Activated T-cell treated with anti-CD3 and anti-CD28 coated beads, Interleukin-2, amount 50 U/mL, for 4 hours (primary cell): ENCODE results near the gene REXO2. TPM values are rescaled to one million over a fixed set of nuclear protein-coding genes. Genes with fewer than 3 reads are reported as not detected.
A peak's percentile ranks its signal among the peaks of the same experiment; 100 is the strongest.

ENCODE experiments used
- ATAC-seq, 2 donors: fragments of 200-7000 bp; cut with Tn5 transposase; one replicate each; pipeline ENCODE4 v1.10.0; 2021
- DNase-seq: peaks from one replicate; pipeline ENCODE4 v3.0.0-alpha.2; 2020
- H3K27me3 Mint-ChIP-seq: one replicate; pipeline ENCODE4 v1.8.0; 2021; ENCODE audit warnings: low read depth, mixed read lengths
- H3K36me3 Mint-ChIP-seq: one replicate; pipeline ENCODE4 v1.8.0; 2022; ENCODE audit warnings: mixed read lengths; ENCODE audit not compliant: insufficient read depth
- H3K4me1 Mint-ChIP-seq: one replicate; pipeline ENCODE4 v1.8.0; 2021; ENCODE audit warnings: low read depth, mixed read lengths
- H3K4me3 Mint-ChIP-seq: one replicate; pipeline ENCODE4 v1.8.0; 2021; ENCODE audit warnings: mild to moderate bottlenecking, moderate library complexity, mixed read lengths
- H3K9me3 Mint-ChIP-seq: one replicate; pipeline ENCODE4 v1.8.0; 2021; ENCODE audit warnings: mixed read lengths
- total RNA-seq, 3 donors: library from RNA; stranded (reverse); gene quantifications; one replicate each; pipeline ENCODE4 v1.2.1, GENCODE V29; 2021

REXO2 gene
- total RNA-seq, result 10 to 100 TPM; 62.5 to 68.4 (median 66.5) TPM

DNA sequence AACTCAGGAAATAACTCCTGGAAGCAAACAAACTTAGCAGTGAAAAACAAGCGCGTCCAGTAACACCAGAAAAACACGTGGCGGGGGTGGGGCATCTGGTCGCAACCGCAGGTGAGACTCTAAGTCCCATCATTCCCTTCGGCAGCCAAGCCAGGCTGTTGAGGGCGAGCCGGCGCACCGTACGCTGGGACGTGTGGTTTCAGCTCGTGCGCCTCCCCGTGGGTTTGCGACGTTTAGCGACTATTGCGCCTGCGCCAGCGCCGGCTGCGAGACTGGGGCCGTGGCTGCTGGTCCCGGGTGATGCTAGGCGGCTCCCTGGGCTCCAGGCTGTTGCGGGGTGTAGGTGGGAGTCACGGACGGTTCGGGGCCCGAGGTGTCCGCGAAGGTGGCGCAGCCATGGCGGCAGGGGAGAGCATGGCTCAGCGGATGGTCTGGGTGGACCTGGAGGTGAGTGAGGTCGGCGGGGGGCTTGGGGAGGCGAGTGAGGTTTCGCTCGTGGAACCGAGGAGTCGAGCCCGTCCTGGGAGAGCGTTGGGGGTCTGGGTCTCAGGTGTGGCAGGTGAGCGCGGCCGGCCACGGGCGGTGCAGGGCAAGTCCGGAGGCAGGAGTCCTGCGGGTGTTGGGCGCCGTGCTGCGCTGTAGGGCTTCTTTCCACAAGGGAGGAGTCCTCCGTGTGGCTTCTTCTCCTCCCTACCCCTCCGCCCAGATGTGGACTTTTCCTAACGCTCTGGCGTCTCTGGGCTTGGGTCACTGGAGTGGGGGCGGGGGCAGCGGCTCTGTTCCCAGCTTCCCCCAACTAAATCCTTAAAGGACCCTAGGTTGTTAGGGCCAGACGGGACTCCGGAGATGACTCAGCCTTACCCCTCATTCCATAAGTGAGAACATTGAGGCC lies at the start of gene REXO2:
REXO2 (plus strand) TSS at position 239 of the 892 bp plus-strand sequence; CDS start at position 301, 62 bp downstream.
- peak; percentile 98 for ATAC-seq
- Mint-ChIP-seq H3K4me1 (peaks cover 27% of the 10 kb centered on the region), H3K9me3 (no peaks in the 10 kb centered on the region), H3K4me3 (peak within 1 kb of the TSS; percentile 97), H3K27me3 (peaks cover 2% of the 10 kb centered on the region), H3K36me3 (peaks cover 13% of the 10 kb centered on the region)
- DNase-seq, result peak; percentile 92

DNA sequence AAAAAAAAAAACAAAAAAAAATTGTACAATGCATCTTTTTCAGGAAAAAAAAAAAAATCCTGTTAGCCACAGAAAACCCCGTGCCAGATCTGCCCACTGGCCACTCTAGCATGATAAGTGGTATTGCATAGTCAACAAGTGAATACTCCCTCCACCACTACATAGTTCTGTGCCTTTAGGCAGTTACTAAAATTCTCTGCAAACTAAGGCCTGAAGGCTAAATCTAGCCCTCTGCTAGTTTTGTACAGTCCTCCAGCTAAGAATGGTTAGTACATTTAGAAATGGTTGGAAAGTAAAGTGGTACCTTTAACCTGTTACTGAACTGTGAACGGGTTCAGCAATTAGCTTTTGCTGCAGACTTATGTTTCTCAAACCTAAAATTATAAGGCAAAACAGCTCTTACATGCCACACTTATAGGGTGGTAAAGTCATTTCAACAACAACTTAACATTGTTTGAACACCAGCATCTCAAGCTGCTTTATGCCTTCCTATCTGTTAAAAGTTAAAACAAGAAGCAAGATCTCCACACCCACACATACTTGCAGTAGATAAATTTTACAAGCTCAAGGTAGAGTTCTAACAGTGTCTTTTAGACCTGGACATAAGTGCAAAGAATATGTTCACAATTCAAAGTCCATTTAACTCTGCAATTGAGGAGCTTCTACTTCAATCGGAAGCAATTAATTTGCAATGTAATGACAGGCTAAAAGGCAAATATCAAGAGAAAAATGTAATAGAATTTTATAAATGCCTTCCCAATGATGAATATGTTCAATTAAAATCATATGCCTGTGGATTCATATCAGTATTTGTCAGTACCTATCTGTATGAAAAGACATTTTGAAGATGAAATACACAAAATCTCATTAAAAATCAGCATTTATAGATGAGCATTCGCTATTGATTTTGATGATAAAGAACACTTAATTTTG lies 46.3 kb upstream of the REXO2 start:
- Mint-ChIP-seq H3K36me3 (no peaks in the 10 kb centered on the region), H3K27me3 (no peaks in the 10 kb centered on the region), H3K4me3 (no peak overlapping the region), H3K4me1 (peaks cover 7% of the 10 kb centered on the region), H3K9me3 (no peaks in the 10 kb centered on the region)
- ATAC-seq, result no peak
- DNase-seq, result no peak

DNA sequence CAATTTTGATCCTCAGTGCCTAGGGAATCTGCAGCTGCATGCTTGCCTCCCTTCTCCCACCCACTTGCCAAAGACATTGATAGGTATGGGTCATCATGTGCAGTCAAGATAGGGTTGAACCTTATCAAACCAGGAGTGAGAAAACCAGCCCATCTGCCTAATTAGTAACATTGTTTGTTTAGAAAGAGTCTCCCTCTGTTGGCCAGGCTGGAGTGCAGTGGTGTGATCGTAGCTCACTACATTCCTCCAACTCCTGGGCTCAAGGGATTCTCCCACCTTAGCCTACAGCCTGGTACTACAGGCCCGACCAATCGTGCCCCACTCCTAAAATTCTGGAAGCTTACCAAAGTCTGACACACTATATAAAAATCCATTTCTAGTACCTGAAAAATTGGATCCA lies 43.5 kb upstream of the REXO2 start:
- Mint-ChIP-seq H3K4me3 (no peak overlapping the region), H3K27me3 (no peaks in the 10 kb centered on the region), H3K4me1 (peaks cover 21% of the 10 kb centered on the region), H3K36me3 (no peaks in the 10 kb centered on the region), H3K9me3 (no peaks in the 10 kb centered on the region)
- DNase-seq (no peak), ATAC-seq (no peak)

- ATAC-seq, result no peak
These were observed 42.4 kb upstream of the REXO2 start for GRCh38 chr11:114396916-114397315.

GRCh38 chr11:114397349-114397982 lies 41.8 kb upstream of the REXO2 start:
- H3K4me1 Mint-ChIP-seq, result peaks cover 28% of the 10 kb centered on the region
- H3K36me3 Mint-ChIP-seq, result peaks cover 3% of the 10 kb centered on the region
- no peaks in the 10 kb centered on the region for H3K9me3 Mint-ChIP-seq
- DNase-seq, result no peak
- no peak overlapping the region for H3K4me3 Mint-ChIP-seq
- H3K27me3 Mint-ChIP-seq, result no peaks in the 10 kb centered on the region
- ATAC-seq, result no peak

More at GRCh38 chr11:114396916-114397315, 42.4 kb upstream of the REXO2 start:
- Mint-ChIP-seq H3K36me3 (peaks cover under 1% of the 10 kb centered on the region), H3K27me3 (no peaks in the 10 kb centered on the region), H3K9me3 (no peaks in the 10 kb centered on the region), H3K4me3 (no peak overlapping the region), H3K4me1 (peaks cover 24% of the 10 kb centered on the region)
- DNase-seq, result no peak

DNA sequence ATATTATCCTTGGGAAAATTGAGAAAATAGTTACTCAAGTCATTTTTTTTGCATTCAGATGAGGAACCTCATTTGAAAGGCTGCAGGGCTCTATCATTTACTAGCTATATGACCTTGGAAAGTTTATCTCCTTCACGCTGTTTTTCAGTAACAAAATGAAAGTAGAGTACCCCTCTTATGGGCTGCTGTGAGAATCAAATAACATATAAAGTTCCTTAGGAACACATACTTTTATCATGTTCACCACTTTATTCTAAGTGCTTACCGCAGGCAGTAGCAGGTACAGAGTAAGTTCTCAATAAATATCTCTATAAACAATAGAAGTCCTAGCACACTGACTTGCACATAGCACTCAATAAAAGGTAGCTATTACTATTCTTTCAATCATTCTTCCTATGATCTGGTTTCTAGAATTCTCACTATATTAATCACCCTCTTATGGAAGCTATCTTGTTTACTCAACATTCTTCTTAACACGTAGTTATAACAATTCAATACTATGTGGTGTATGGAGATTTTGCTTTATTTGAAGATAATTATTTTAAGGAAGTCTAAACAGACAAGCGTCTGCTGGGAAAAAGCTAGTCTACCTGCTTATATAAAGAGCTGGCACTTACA lies 40.9 kb upstream of the REXO2 start:
- DNase-seq (no peak), ATAC-seq (no peak)
- Mint-ChIP-seq H3K36me3 (peaks cover 5% of the 10 kb centered on the region), H3K4me1 (peaks cover 35% of the 10 kb centered on the region), H3K27me3 (no peaks in the 10 kb centered on the region), H3K4me3 (peak overlapping the region; percentile 96), H3K9me3 (no peaks in the 10 kb centered on the region)

GRCh38 chr11:114399490-114400215 lies 39.6 kb upstream of the REXO2 start:
- Mint-ChIP-seq H3K27me3 (no peaks in the 10 kb centered on the region), H3K4me1 (peaks cover 43% of the 10 kb centered on the region), H3K36me3 (peaks cover 10% of the 10 kb centered on the region), H3K4me3 (peak overlapping the region; percentile 96), H3K9me3 (no peaks in the 10 kb centered on the region)
- DNase-seq (no peak), ATAC-seq (peak; percentile 15 to 23)

- Mint-ChIP-seq H3K36me3 (peaks cover 11% of the 10 kb centered on the region), H3K27me3 (no peaks in the 10 kb centered on the region), H3K4me1 (peaks cover 48% of the 10 kb centered on the region), H3K4me3 (peak within 1 kb of the TSS; percentile 96), H3K9me3 (no peaks in the 10 kb centered on the region)
- peak; percentile 97 for DNase-seq
- peak; percentile 94 to 96 for ATAC-seq
These were observed 38.9 kb upstream of the REXO2 start, which contains the start of the genes C11orf71 and RBM7 for GRCh38 chr11:114400216-114400914. TSS of gene C11orf71 (minus strand) at chr11:114400511. CDS start at chr11:114400331, 180 bp downstream. TSS of gene RBM7 (plus strand) at chr11:114400666. CDS start at chr11:114400672, 6 bp downstream.

DNA sequence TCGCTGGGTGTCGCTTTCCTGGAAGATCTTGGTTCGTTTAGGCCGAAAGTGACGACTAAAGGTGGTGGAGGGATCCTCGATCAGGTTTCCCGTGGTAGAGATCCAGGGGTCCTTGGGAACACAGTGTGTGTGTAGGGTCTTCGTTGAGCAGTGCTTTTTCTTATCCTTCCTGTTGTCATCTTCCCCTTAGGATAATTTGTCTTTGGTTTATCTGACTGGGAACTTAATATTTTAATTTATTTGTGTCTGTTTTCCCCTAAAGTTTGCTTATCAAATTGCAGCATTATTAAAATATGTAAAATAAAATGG lies 38.4 kb upstream of the REXO2 start:
- H3K4me3 Mint-ChIP-seq, result peak overlapping the region; percentile 96
- no peaks in the 10 kb centered on the region for H3K9me3 Mint-ChIP-seq
- peaks cover 16% of the 10 kb centered on the region for H3K36me3 Mint-ChIP-seq
- peaks cover 53% of the 10 kb centered on the region for H3K4me1 Mint-ChIP-seq
- DNase-seq (no peak), ATAC-seq (no peak)
- H3K27me3 Mint-ChIP-seq, result no peaks in the 10 kb centered on the region

DNA sequence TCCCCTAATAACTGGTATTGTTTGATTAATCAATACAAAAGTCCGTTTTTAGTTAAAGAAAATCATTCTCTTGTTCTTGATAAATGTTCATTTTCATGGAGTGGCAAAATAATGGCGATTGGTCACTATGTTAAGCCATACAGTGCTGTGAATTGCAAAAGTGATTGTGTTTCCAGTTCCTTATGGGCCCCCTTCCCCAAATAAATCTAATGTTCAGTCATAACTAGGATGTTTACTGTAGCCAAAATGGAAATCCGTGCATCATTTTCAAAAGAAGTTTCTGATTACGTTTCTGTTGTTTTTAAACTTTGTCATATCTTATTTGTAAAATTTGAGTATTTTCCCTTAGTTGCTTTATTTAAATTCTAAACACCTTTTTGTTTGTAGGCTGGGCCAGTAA lies 38.0 kb upstream of the REXO2 start:
- Mint-ChIP-seq H3K4me3 (peak overlapping the region; percentile 96), H3K9me3 (no peaks in the 10 kb centered on the region), H3K36me3 (peaks cover 21% of the 10 kb centered on the region), H3K4me1 (peaks cover 57% of the 10 kb centered on the region), H3K27me3 (no peaks in the 10 kb centered on the region)
- ATAC-seq (no peak), DNase-seq (no peak)

DNA sequence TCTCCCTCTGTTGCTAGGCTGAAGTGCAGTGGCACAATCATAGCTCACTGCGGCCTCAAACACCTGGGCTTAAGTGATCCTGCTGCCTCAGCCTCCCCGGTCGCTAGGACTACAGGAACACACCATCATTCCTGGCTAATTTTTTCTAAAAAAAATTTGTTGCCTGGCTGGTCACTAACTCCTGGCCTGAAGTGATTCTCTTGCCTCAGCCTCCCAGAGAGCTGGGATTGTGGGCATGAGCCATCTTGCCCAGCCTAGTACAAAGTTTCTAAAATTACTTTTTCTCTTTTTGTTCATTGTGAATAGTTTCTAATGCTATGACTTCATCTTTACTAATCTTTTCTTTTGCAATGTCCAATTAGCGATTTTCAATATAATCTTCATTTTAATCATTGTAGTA lies 26.3 kb upstream of the REXO2 start:
- DNase-seq, result no peak
- ATAC-seq, result no peak
- Mint-ChIP-seq H3K4me1 (no peaks in the 10 kb centered on the region), H3K4me3 (no peak overlapping the region), H3K9me3 (no peaks in the 10 kb centered on the region), H3K36me3 (peaks cover 12% of the 10 kb centered on the region), H3K27me3 (no peaks in the 10 kb centered on the region)

DNA sequence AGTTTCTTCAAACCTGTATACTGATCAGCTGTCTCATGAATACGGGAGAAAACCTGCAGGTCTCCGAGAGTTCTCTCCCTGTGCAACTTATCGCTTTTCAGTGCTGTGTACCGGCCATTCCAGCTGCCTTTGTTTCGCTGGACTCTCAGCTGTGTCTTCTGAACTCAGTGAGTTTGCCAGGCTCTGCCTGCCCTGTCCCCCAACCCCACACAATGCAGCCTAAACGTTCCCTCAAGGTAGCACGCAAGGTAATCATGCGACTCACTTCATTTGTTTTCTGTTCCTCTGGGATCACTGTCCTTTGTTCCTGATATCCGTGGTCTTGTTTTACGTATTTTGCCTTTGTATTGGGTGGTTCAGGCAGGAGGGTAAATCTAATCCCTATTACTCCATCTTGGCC lies 25.3 kb upstream of the REXO2 start:
- no peaks in the 10 kb centered on the region for H3K27me3 Mint-ChIP-seq
- no peak overlapping the region for H3K4me3 Mint-ChIP-seq
- DNase-seq (no peak), ATAC-seq (no peak)
- no peaks in the 10 kb centered on the region for H3K4me1 Mint-ChIP-seq
- no peaks in the 10 kb centered on the region for H3K9me3 Mint-ChIP-seq
- peaks cover 10% of the 10 kb centered on the region for H3K36me3 Mint-ChIP-seq
